Measurements from ENCODE around the gene TMEM63A.
"Not testable (repeated sequence)": the region's sequence is repeated elsewhere in the genome, so short reads cannot be mapped to it uniquely, and the experiment has no call there.

The TMEM63A gene

DNA sequence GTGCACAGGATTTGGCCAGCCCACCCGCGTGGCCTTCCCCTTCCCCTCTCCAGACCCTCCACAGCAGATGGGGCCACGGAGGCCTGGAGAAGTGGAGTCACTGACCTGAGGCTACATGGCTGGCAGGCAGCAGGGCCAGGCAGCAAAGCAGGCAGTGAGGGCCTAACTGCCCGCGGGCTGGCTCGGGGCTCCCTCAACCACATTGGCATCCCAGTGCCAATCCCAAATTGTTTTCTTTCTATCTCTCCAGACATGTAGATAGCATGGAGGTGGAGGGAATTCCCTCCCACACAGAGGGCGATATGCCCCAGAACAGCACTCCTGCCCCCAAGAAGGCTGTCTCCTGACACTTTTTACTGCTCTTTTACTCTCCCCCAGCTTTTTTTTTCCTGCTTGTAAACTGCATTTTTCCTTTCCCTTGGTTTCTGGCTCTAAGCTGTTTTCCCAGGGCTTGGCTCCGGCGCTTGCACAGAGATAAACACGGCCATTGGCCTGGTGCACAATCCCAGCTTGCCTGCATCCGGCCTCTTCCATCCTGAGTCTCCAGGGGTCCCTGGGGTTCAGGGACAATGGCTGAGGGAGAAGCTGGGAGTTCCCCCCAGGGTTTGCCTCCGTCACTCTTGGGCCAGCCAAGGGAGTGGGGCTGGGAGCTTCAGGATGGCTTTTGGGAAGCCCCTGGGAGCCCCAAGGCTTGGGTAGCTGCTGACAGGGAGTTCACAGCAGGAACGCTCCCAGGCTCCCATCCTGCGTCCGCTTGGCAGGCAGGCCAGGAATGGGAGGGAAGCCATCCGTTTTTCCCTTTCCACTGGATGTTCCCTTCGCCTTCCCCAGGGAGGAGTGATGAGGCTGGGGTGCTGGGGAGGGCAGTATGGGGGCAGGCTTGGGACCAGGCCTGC lies 65.3 kb downstream of the TMEM63A start:
- DNase-seq: no peak

DNA sequence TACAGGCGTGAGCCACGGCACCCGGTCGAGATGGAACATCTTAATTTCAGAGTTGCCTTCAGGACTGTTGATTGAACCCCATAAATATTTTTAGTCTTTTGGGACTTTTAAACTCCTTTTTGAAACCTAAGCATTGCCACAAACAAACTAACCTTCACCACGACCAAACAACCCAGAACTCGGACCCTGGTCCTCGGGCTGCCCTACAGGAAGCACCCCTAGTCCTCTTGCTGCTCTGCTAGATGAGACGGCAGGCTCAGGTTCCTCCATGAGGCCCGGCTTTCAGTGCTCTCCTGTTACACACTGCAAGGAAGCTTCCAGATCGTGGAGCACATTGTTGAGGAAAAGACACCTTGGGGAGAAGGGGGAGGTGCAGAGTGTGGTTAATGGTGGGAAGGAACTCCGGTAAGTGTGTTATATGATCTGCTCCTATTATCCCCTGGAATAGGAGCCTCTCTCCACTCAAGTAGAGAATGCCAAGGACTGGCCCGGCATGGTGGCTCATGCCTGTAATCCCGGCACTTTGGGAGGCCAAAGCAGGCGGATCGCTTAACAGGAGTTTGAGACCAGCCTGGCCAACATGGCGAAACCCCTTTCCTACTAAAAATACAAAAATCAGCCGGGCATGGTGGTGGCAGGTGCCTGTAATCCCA lies 66.5 kb downstream of the TMEM63A start:
- no peak for DNase-seq

DNA sequence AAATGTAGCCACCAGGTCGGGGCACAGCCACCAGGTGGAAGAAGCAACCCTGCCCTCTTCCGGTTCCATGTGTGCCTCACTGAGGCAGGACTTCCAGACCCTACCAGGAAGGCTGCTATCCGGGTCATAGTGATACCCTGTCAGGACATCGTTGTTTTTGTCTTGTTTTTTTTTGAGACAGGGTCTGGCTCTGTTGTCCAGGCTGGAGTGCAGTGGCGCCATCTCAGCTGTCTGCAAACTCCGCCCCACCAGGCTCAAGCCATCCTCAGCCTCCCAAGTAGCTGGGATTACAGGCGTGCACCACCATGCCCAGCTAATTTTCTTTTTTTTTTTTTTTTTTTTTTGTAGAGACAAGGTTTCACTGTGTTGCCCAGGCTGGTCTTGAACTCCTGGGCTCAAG lies 67.1 kb downstream of the TMEM63A start:
- DNase-seq: not testable (repeated sequence)

DNA sequence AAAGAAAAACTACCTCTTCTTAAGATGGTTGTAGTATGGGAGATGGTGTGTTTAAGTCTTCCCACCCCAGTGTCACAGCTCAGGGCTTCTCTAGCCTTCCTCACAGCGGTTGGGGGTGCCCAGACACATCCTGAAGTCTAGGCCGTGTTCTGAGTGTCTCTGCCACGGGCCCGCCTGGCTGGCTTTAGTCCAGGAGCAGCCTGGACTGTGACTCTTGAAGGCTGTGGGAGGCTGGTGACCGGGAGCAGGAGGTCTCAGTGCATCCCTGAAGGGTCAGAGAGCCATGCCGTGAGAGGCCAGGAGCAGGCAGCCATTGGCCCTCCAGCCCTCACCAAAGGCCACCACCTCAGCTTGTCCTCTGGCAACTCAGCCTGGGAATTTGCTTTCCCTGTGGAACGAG lies 67.8 kb downstream of the TMEM63A start:
- DNase-seq: no peak

DNA sequence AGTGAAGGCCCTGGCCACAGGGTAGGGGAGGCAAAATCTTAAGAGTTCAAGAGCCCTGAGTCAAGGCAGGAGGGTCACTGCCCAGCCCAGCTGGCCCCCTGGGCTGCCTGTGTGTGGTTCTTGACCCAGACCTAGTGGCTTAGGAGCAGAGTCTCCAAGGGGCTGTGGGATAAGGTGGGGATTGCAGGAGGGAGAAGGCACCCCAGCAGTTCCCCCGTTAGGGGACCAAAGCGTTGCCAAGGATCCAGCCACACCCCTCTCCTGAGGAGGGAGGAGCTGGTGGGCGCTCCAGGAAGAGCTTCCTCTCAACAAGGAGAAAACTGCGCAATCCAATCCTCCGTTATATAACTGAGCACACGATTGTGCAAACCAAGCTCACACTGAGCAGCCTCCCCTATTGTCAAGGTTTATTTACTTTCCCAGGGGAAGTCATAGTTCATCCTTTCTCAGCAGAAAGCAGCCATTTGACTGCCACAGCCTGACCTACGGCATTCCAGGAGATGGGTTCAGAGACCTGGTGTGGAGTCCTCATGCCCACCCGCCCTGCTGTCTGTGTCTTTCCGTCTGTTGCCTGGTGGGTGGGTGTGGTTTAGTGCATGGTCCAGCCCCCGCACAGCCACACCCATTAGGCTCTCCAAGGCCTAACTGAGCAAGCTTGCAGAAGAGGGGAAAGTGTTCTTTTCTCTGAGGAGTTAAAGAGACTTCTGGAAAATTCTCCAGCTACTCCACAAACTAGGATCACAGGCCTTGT lies 68.8 kb downstream of the TMEM63A start:
- no peak for DNase-seq

GRCh38 chr1:225812488-225813213 lies 69.5 kb downstream of the TMEM63A start:
- no peak for DNase-seq

DNA sequence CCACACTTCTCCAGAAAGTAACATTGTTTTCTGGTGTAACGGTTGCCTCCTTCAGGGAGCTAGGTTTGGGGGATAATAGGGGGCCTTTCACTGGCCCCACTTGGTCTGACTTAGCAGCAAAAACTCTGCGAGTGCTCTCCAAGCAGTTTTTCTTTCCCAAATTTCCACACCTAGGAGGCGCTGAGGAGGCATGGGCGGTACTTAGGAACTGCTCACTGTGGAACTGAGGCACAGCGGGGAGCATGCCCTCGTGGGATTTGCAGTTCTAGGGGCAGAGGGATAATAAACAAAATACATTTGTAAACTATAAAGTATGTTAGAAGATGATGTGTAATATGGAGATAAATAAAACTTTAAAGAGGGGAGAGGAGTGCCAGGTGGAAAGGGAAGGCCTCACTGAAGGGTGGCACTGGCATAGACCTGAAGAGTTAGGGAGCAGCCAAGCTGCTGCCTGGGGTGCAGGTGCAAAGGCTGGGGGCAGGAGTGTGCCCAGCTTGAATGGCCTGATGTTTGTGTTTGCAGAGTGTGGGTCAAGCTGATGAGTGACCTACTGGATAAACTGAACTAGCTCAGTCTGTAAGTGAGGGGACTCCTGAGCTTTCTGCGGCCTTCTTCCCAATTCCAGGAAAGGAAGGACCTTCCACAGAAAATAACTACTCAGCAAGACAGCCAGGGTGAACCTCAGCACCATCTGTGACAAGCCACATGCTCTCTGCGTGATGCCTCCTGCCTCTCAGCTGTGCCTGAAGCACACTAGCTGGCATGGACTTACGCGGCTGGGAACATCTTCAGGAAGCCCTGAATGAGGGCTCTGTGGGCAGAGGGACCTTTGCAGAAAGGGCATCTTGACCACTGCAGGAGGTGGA lies 70.3 kb downstream of the TMEM63A start:
- DNase-seq: no peak

- not testable (repeated sequence) for DNase-seq
These were observed 71.3 kb downstream of the TMEM63A start for GRCh38 chr1:225810579-225811538.

GRCh38 chr1:225809842-225810578 lies 72.2 kb downstream of the TMEM63A start, which contains the start of gene EPHX1:
Gene EPHX1, plus strand, starts transcription at chr1:225810124. Its CDS starts 18,606 bp downstream, at chr1:225828730.
- peak; percentile 57 for DNase-seq

- DNase-seq: no peak
These were observed 74.0 kb downstream of the TMEM63A start for GRCh38 chr1:225808136-225808535.

DNA sequence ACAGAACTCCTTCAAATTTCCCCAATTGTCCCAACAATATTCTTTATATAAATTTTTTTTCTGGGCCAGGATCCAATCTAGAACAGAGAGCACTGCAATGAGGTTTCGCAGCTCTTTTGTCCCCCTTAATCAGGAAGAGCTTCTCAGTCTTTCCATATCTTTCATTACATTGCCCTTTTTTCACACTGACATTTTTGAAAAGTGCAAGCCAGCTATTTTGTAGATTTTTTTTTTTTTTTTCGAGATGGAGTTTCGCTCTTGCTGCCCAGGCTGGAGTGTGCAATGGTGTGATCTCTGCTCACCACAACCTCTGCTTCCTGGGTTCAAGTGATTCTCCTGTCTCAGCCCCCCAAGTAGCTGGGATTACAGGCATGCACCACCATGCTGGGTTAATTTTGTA lies 75.4 kb downstream of the TMEM63A start:
- DNase-seq: not testable (repeated sequence)

GRCh38 chr1:225806249-225806648 lies 75.9 kb downstream of the TMEM63A start:
- no peak for DNase-seq

DNA sequence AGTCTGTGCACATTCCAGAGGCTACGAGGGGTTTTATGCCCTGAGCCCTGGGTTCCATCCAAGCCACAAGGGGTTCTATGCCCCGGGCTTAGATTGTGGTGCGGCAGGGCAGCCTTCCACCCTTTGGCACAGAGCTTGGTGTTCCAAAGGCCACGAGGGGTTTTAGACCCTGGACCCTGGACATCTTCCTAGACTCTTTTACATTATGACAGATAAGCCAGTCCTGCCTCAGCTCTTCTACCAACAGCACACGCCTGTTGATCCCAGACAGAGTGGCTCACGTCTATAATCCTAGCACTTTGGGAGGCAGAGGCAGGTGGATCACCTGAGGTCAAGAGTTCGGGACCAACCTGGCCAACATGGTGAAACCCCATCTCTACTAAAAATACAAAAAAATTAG lies 81.0 kb downstream of the TMEM63A start:
- not testable (repeated sequence) for DNase-seq

- DNase-seq: not testable (repeated sequence)
These were observed 86.1 kb downstream of the TMEM63A start for GRCh38 chr1:225796097-225796496.
